PC-9 (cell line): Measurements from ENCODE around the gene CCP110. TPM values are rescaled to one million over a fixed set of nuclear protein-coding genes. Genes with fewer than 3 reads are reported as not detected.

Source experiments
- BruUV-seq: library from RNA; stranded (reverse); fragments of 400-500 nt; replicated peaks from 2 replicates; lab custom pipeline; 2021; lab: Mats Ljungman, UMichigan
- CTCF ChIA-PET: fragments of 300-600 bp; sonication (Branson Sonifier 250); formaldehyde crosslinking; loops from one replicate; lab custom pipeline; 2022; ENCODE audit warnings: antibody characterized with exemption; lab: Charles Lee
- POLR2A ChIA-PET: fragments of 300-600 bp; sonication (Branson Sonifier 250); formaldehyde crosslinking; loops from one replicate; lab custom pipeline; 2022; ENCODE audit warnings: antibody characterized with exemption; ENCODE audit not compliant: unreplicated experiment; lab: Charles Lee
- DNase-seq, 2 experiments: peaks; one replicate each; pipeline versions ENCODE4 v3.0.0 to v3.0.0-alpha.2; 2015 to 2022; ENCODE audit warnings: mixed read lengths in 1 of 2
- H2AFZ ChIP-seq: fragments of 200-600 bp; sonication (generic); 2 replicates; pipeline ENCODE4 v1.8.1; 2017; ENCODE audit warnings: antibody characterized with exemption
- H3F3A ChIP-seq: fragments of 200-600 bp; sonication (generic); 2 replicates; pipeline ENCODE4 v1.8.1; 2017; ENCODE audit warnings: antibody characterized with exemption, mild to moderate bottlenecking, low read depth; ENCODE audit not compliant: insufficient read depth
- H3K27ac ChIP-seq: fragments of 200-600 bp; sonication (generic); 2 replicates; pipeline ENCODE4 v1.6.1; 2016; ENCODE audit warnings: mixed run types
- H3K27me3 ChIP-seq: fragments of 200-600 bp; sonication (generic); 2 replicates; pipeline ENCODE4 v1.6.1; 2016; ENCODE audit warnings: low read depth, mixed run types; ENCODE audit not compliant: insufficient read depth
- H3K36me3 ChIP-seq: fragments of 200-600 bp; sonication (generic); 2 replicates; pipeline ENCODE4 v1.6.1; 2016; ENCODE audit warnings: low read depth, mixed run types
- H3K4me1 ChIP-seq: fragments of 200-600 bp; sonication (generic); replicated peaks from 2 replicates; pipeline ENCODE4 v1.6.1; 2016; ENCODE audit warnings: mixed run types; ENCODE audit not compliant: insufficient read depth
- H3K4me2 ChIP-seq: fragments of 200-600 bp; sonication (generic); 2 replicates; pipeline ENCODE4 v1.6.1; 2017; ENCODE audit warnings: mixed run types
- H3K4me3 ChIP-seq: fragments of 200-600 bp; sonication (generic); 2 replicates; pipeline ENCODE4 v1.6.1; 2016; ENCODE audit warnings: mixed run types
- H3K79me2 ChIP-seq: fragments of 200-600 bp; sonication (generic); 2 replicates; pipeline ENCODE4 v1.6.1; 2017; ENCODE audit warnings: low read depth, mixed run types
- H3K9me2 ChIP-seq: fragments of 200-600 bp; sonication (generic); 2 replicates; pipeline ENCODE4 v1.8.1; 2017; ENCODE audit warnings: mild to moderate bottlenecking; ENCODE audit not compliant: insufficient read depth
- H3K9me3 ChIP-seq: fragments of 200-600 bp; sonication (generic); 2 replicates; pipeline ENCODE4 v1.8.1; 2016; ENCODE audit warnings: low read depth; ENCODE audit not compliant: insufficient read depth
- H4K20me1 ChIP-seq: fragments of 200-600 bp; sonication (generic); 2 replicates; pipeline ENCODE4 v1.8.1; 2017; ENCODE audit not compliant: insufficient read depth
- CTCF ChIP-seq: fragments of 200-600 bp; sonication (generic); conservative IDR thresholded peaks from 2 replicates; pipeline ENCODE4 v1.6.1; 2017; ENCODE audit warnings: mixed run types, antibody characterized with exemption, mild to moderate bottlenecking, moderate library complexity
- EZH2 ChIP-seq: fragments of 200-600 bp; sonication (generic); IDR thresholded peaks from 2 replicates; pipeline ENCODE4 v1.8.0; 2017; ENCODE audit warnings: antibody characterized with exemption, low read depth
- intact Hi-C: fragments of 100-400 bp; cut with micrococcal nuclease; formaldehyde crosslinking; loops from one replicate; pipeline ENCODE4 v1.10.0; 2022; ENCODE audit not compliant: unreplicated experiment
- total RNA-seq: library from RNA; stranded (reverse); gene quantifications from 2 replicates; pipeline ENCODE4 v1.2.3, GENCODE V29; 2021

Gene CCP110
- total RNA-seq, 1 experiment from 2014 or later, result 31.9 TPM

DNA sequence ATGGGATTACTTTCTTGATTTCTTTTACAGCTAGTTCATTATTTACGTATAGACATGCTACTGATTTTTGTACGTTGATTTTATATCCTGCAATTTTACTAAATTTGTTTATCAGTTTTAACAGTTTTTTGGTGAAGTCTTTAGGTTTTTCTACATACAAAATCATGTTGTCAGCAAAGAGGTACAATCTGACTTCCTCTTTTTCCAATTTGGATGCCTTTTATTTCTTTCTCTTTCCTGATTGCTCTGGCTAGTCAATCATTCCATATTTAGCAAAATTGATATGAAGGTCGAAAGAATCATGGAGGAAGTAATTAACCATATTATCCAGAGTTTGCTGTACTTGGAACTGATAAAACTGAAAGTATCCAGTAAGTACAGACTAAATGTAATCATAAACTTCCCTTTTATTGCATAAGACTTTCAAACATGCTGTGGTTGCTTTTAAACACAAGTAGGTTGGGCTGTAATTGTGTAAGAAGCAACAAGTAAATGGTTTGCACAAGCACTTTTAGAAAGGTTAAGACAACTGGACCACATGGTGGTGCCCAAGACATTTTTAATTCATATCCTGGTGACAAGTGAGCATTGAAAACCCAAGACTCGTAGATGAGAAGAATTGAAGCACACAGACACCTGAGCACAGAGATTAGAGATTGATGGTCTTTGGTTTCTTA lies 10.2 kb upstream of the CCP110 start:
- POLR2A ChIA-PET, result no interaction called here
- Histone ChIP-seq H3K4me2 (peak overlapping the region; percentile 17; the same call in 1 of the 2 replicates), H4K20me1 (no peaks in the 10 kb centered on the region), H2AFZ (no peak overlapping the region), H3K4me1 (peaks cover 57% of the 10 kb centered on the region), H3K4me3 (no peak overlapping the region), H3K27ac (no peak overlapping the region), H3K36me3 (peaks cover 59% of the 10 kb centered on the region), H3K79me2 (peaks cover 85% of the 10 kb centered on the region), H3K9me3 (no peaks in the 10 kb centered on the region), H3F3A (peaks cover 46% of the 10 kb centered on the region), H3K27me3 (no peaks in the 10 kb centered on the region), H3K9me2 (no peaks in the 10 kb centered on the region)
- CTCF ChIA-PET, result no interaction called here
- intact Hi-C loops, result no loop called here
- no peak for TF ChIP-seq EZH2
- no peak for TF ChIP-seq CTCF
- peak in 1 of 2 experiments; percentile 60 for DNase-seq
- BruUV-seq, result no TSS peak

DNA sequence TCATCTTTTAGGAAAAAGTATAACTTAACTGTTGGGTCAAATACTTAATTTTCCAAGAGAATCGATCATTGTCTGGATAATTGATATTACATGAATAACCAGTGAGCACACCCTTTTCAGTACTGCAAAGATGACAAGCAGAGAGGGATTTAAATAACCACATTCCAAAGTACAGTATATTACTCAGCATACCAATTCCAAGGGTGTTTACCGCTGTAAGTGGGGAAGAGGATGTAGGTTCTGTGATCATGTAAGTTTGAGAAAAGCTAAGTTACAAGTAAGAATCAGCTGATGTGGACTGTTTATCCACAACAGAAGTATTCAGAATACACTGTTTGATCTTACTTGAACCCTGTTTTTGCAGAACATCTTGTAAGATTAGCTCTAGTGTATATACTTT lies 8.0 kb upstream of the CCP110 start:
- TF ChIP-seq CTCF (no peak), EZH2 (no peak)
- Histone ChIP-seq H2AFZ (no peak overlapping the region), H3K4me3 (no peak overlapping the region), H3K4me2 (no peak overlapping the region), H4K20me1 (no peaks in the 10 kb centered on the region), H3K27ac (no peak overlapping the region), H3K9me2 (no peaks in the 10 kb centered on the region), H3K27me3 (no peaks in the 10 kb centered on the region), H3K36me3 (peaks cover 45% of the 10 kb centered on the region), H3K9me3 (no peaks in the 10 kb centered on the region), H3K4me1 (peaks cover 65% of the 10 kb centered on the region), H3K79me2 (peaks cover 96% of the 10 kb centered on the region), H3F3A (peaks cover 34% of the 10 kb centered on the region; the same call in 1 of the 2 replicates)
- no TSS peak for BruUV-seq
- intact Hi-C loops, result no loop called here
- ChIA-PET POLR2A (interaction anchor here (1.0 kb wide), 1 partner anchor 396 kb away, joined by 5 read pairs; no protein-coding TSS in a partner anchor), CTCF (no interaction called here)
- no peak for DNase-seq

DNA sequence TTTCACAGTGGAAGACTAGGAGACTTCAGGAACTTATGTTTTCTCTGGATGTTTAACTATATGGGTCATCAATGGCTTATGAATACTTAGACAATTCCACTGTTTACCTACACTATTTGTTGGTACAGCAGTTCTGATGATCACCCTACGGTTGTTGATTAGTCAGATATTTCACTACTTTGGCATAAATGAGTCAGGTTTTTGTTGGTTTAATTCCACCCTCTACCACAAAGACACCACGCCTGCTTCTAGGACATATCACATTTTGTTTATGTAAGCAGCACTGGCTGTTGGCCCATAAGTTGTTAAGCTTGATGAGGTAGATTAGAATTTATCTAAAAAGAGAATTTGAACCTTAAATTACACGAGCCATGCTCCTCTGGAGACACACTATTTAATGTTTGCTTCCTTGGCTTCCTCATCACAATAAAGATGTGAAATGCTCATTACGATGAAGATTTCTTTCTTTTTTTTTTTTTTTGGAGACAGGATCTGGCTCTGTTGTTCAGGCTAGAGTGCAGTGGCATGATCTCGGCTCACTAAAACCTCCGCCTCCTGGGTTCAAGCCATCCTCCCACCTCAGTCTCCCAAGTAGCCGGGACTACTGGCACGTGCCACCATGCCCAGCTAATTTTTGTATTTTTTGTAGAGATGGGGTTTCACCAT lies 6.2 kb upstream of the CCP110 start:
- DNase-seq, result peak; percentile 43 to 96
- H3K27ac ChIP-seq, result peak overlapping the region; percentile 43
- no peak for TF ChIP-seq EZH2
- no peak for TF ChIP-seq CTCF
- no peaks in the 10 kb centered on the region for H4K20me1 ChIP-seq
- H3K9me3 ChIP-seq, result no peaks in the 10 kb centered on the region
- H3K9me2 ChIP-seq, result no peaks in the 10 kb centered on the region
- H3K4me2 ChIP-seq, result peak overlapping the region; percentile 57
- intact Hi-C loops, result no loop called here
- POLR2A ChIA-PET, result interaction anchor here (0.7 kb wide), 2 partner anchors 12 to 132 kb away, joined by 3 read pairs; no protein-coding TSS in a partner anchor
- BruUV-seq, result no TSS peak
- H3K36me3 ChIP-seq, result peaks cover 35% of the 10 kb centered on the region
- peaks cover 37% of the 10 kb centered on the region for H3F3A ChIP-seq
- no peaks in the 10 kb centered on the region for H3K27me3 ChIP-seq
- peaks cover 70% of the 10 kb centered on the region for H3K4me1 ChIP-seq
- H3K79me2 ChIP-seq, result peaks cover 90% of the 10 kb centered on the region
- H2AFZ ChIP-seq, result no peak overlapping the region
- CTCF ChIA-PET, result interaction anchor here (0.6 kb wide), 1 partner anchor 17 kb away, joined by 5 read pairs; no protein-coding TSS in a partner anchor
- H3K4me3 ChIP-seq, result no peak overlapping the region
